Activated T-cell treated with anti-CD3 and anti-CD28 coated beads, Interleukin-2, amount 50 U/mL, for 72 hours (primary cell): ENCODE measurements around the gene ATXN7L1. TPM values are rescaled to one million over a fixed set of nuclear protein-coding genes. Genes with fewer than 3 reads are reported as not detected.
A peak's percentile ranks its signal among the peaks of the same experiment; 100 is the strongest.
"Not testable (repeated sequence)": the region's sequence is repeated elsewhere in the genome, so short reads cannot be mapped to it uniquely, and the experiment has no call there.

Experiments used
- ATAC-seq, 2 donors: fragments of 150-1000 bp; cut with Tn5 transposase; replicated peaks in 1 of 2; 2 replicates each; pipeline ENCODE4 v1.10.0; 2021; ENCODE audit warnings: moderate library complexity in 2 of 2, mild to moderate bottlenecking in 1 of 2
- DNase-seq, 2 donors: peaks; one replicate each; pipeline ENCODE4 v3.0.0; 2021 to 2022; ENCODE audit warnings: mixed read lengths in 1 of 2
- H3K27ac Mint-ChIP-seq: one replicate; pipeline ENCODE4 v1.8.0; 2022; ENCODE audit warnings: mild to moderate bottlenecking, moderate library complexity, mixed read lengths
- H3K27me3 Mint-ChIP-seq: one replicate; pipeline ENCODE4 v1.8.0; 2022; ENCODE audit warnings: low read depth, mixed read lengths
- H3K36me3 Mint-ChIP-seq, 2 donors: one replicate each; pipeline ENCODE4 v1.8.0; 2022; ENCODE audit warnings: mixed read lengths in 2 of 2, mild to moderate bottlenecking in 1 of 2; ENCODE audit not compliant: insufficient read depth in 2 of 2
- H3K4me1 Mint-ChIP-seq: one replicate; pipeline ENCODE4 v1.8.0; 2022; ENCODE audit warnings: low read depth, mixed read lengths
- H3K4me3 Mint-ChIP-seq, 2 donors: one replicate each; pipeline ENCODE4 v1.8.0; 2022; ENCODE audit warnings: mild to moderate bottlenecking in 2 of 2, mixed read lengths in 2 of 2, moderate library complexity in 2 of 2
- H3K9me3 Mint-ChIP-seq, 2 donors: one replicate each; pipeline ENCODE4 v1.8.0; 2022; ENCODE audit warnings: mixed read lengths in 2 of 2
- total RNA-seq, 2 donors: library from RNA; stranded (reverse); gene quantifications; one replicate each; pipeline ENCODE4 v1.2.3, GENCODE V29; 2022

The ATXN7L1 gene
- total RNA-seq, 2 donors from 2014 or later, result 11.6 to 12.5 TPM

- H3K4me3 Mint-ChIP-seq, result no peak overlapping the region
- peaks cover 31% of the 10 kb centered on the region for H3K4me1 Mint-ChIP-seq
- H3K27ac Mint-ChIP-seq, result no peak overlapping the region
- no peak for DNase-seq
- ATAC-seq, result no peak
- no peaks in the 10 kb centered on the region for H3K27me3 Mint-ChIP-seq
- H3K36me3 Mint-ChIP-seq, result no peaks in the 10 kb centered on the region
- no peaks in the 10 kb centered on the region for H3K9me3 Mint-ChIP-seq
Observed at GRCh38 chr7:105797652-105798051, 78.7 kb downstream of the ATXN7L1 start.

- ATAC-seq (no peak), DNase-seq (no peak)
- no peak overlapping the region for H3K27ac Mint-ChIP-seq
- H3K4me1 Mint-ChIP-seq, result peaks cover 27% of the 10 kb centered on the region
- H3K4me3 Mint-ChIP-seq, result no peak overlapping the region
- H3K36me3 Mint-ChIP-seq, result no peaks in the 10 kb centered on the region
- no peaks in the 10 kb centered on the region for H3K9me3 Mint-ChIP-seq
- H3K27me3 Mint-ChIP-seq, result no peaks in the 10 kb centered on the region
Observed at GRCh38 chr7:105796365-105796764, 80.0 kb downstream of the ATXN7L1 start.

- no peaks in the 10 kb centered on the region for H3K9me3 Mint-ChIP-seq
- H3K4me3 Mint-ChIP-seq, result no peak overlapping the region
- DNase-seq (no peak), ATAC-seq (no peak)
- peaks cover 15% of the 10 kb centered on the region for H3K4me1 Mint-ChIP-seq
- no peak overlapping the region for H3K27ac Mint-ChIP-seq
- H3K27me3 Mint-ChIP-seq, result no peaks in the 10 kb centered on the region
- H3K36me3 Mint-ChIP-seq, result no peaks in the 10 kb centered on the region
Observed at GRCh38 chr7:105794741-105795729, 81.4 kb downstream of the ATXN7L1 start.

GRCh38 chr7:105792488-105793370 lies 83.7 kb downstream of the ATXN7L1 start:
- ATAC-seq (no peak), DNase-seq (no peak)
- no peak overlapping the region for H3K27ac Mint-ChIP-seq
- no peaks in the 10 kb centered on the region for H3K36me3 Mint-ChIP-seq
- H3K27me3 Mint-ChIP-seq, result no peaks in the 10 kb centered on the region
- H3K4me3 Mint-ChIP-seq, result no peak overlapping the region
- peaks cover 6% of the 10 kb centered on the region for H3K4me1 Mint-ChIP-seq
- no peaks in the 10 kb centered on the region for H3K9me3 Mint-ChIP-seq

GRCh38 chr7:105791926-105792325 lies 84.5 kb downstream of the ATXN7L1 start:
- no peaks in the 10 kb centered on the region for H3K36me3 Mint-ChIP-seq
- no peaks in the 10 kb centered on the region for H3K9me3 Mint-ChIP-seq
- ATAC-seq (no peak), DNase-seq (no peak)
- H3K4me3 Mint-ChIP-seq, result no peak overlapping the region
- no peak overlapping the region for H3K27ac Mint-ChIP-seq
- peaks cover 4% of the 10 kb centered on the region for H3K4me1 Mint-ChIP-seq
- H3K27me3 Mint-ChIP-seq, result no peaks in the 10 kb centered on the region

- H3K4me3 Mint-ChIP-seq, result no peak overlapping the region
- DNase-seq (no peak), ATAC-seq (no peak)
- no peaks in the 10 kb centered on the region for H3K4me1 Mint-ChIP-seq
- no peaks in the 10 kb centered on the region for H3K27me3 Mint-ChIP-seq
- no peaks in the 10 kb centered on the region for H3K9me3 Mint-ChIP-seq
- no peak overlapping the region for H3K27ac Mint-ChIP-seq
- no peaks in the 10 kb centered on the region for H3K36me3 Mint-ChIP-seq
Observed at GRCh38 chr7:105790996-105791395, 85.4 kb downstream of the ATXN7L1 start.

- not testable (repeated sequence) for H3K9me3 Mint-ChIP-seq, ATAC-seq, H3K4me3 Mint-ChIP-seq, H3K27ac Mint-ChIP-seq, H3K36me3 Mint-ChIP-seq, H3K4me1 Mint-ChIP-seq, H3K27me3 Mint-ChIP-seq, DNase-seq
Observed at GRCh38 chr7:105790452-105790851, 85.9 kb downstream of the ATXN7L1 start.

- peaks cover 0 to 2% of the 10 kb centered on the region in 2 donors for H3K36me3 Mint-ChIP-seq
- H3K9me3 Mint-ChIP-seq, result no peaks in the 10 kb centered on the region
- H3K27me3 Mint-ChIP-seq, result no peaks in the 10 kb centered on the region
- H3K4me3 Mint-ChIP-seq, result no peak overlapping the region
- H3K4me1 Mint-ChIP-seq, result no peaks in the 10 kb centered on the region
- ATAC-seq (no peak), DNase-seq (no peak)
- no peak overlapping the region for H3K27ac Mint-ChIP-seq
Observed at GRCh38 chr7:105788816-105789349, 87.5 kb downstream of the ATXN7L1 start.

- Mint-ChIP-seq H3K27ac (no peak overlapping the region), H3K4me1 (no peaks in the 10 kb centered on the region), H3K9me3 (no peaks in the 10 kb centered on the region), H3K4me3 (no peak overlapping the region), H3K27me3 (no peaks in the 10 kb centered on the region), H3K36me3 (peaks cover 0 to 2% of the 10 kb centered on the region in 2 donors)
- no peak for DNase-seq
- no peak for ATAC-seq
Observed at GRCh38 chr7:105788356-105788755, 88.0 kb downstream of the ATXN7L1 start.

- H3K4me1 Mint-ChIP-seq, result peaks cover 3% of the 10 kb centered on the region
- no peaks in the 10 kb centered on the region for H3K9me3 Mint-ChIP-seq
- no peak overlapping the region for H3K4me3 Mint-ChIP-seq
- no peak for ATAC-seq
- DNase-seq, result no peak
- H3K27me3 Mint-ChIP-seq, result no peaks in the 10 kb centered on the region
- peaks cover 0 to 2% of the 10 kb centered on the region in 2 donors for H3K36me3 Mint-ChIP-seq
- H3K27ac Mint-ChIP-seq, result no peak overlapping the region
Observed at GRCh38 chr7:105787793-105788192, 88.6 kb downstream of the ATXN7L1 start.

GRCh38 chr7:105786520-105787470 lies 89.6 kb downstream of the ATXN7L1 start:
- no peak for ATAC-seq
- H3K4me3 Mint-ChIP-seq, result no peak overlapping the region
- no peak overlapping the region for H3K27ac Mint-ChIP-seq
- H3K4me1 Mint-ChIP-seq, result peaks cover 10% of the 10 kb centered on the region
- H3K9me3 Mint-ChIP-seq, result no peaks in the 10 kb centered on the region
- no peak for DNase-seq
- H3K36me3 Mint-ChIP-seq, result peaks cover 0 to 2% of the 10 kb centered on the region in 2 donors
- H3K27me3 Mint-ChIP-seq, result no peaks in the 10 kb centered on the region

- Mint-ChIP-seq H3K9me3 (no peaks in the 10 kb centered on the region), H3K36me3 (peaks cover 0 to 2% of the 10 kb centered on the region in 2 donors), H3K27me3 (peaks cover 6% of the 10 kb centered on the region), H3K27ac (no peak overlapping the region), H3K4me1 (peaks cover 10% of the 10 kb centered on the region), H3K4me3 (peak overlapping the region; percentile 15 to 32)
- ATAC-seq, result peak; percentile 97
- peak; percentile 57 to 60 for DNase-seq
Observed at GRCh38 chr7:105782391-105783042, 93.9 kb downstream of the ATXN7L1 start.
